Measurements from ENCODE around the gene SMC1B. TPM values are rescaled to one million over a fixed set of nuclear protein-coding genes. Genes with fewer than 3 reads are reported as not detected.
A peak's percentile ranks its signal among the peaks of the same experiment; 100 is the strongest.

Gene SMC1B
- total RNA-seq, 2 donors from 2014 or later: not detected

DNA sequence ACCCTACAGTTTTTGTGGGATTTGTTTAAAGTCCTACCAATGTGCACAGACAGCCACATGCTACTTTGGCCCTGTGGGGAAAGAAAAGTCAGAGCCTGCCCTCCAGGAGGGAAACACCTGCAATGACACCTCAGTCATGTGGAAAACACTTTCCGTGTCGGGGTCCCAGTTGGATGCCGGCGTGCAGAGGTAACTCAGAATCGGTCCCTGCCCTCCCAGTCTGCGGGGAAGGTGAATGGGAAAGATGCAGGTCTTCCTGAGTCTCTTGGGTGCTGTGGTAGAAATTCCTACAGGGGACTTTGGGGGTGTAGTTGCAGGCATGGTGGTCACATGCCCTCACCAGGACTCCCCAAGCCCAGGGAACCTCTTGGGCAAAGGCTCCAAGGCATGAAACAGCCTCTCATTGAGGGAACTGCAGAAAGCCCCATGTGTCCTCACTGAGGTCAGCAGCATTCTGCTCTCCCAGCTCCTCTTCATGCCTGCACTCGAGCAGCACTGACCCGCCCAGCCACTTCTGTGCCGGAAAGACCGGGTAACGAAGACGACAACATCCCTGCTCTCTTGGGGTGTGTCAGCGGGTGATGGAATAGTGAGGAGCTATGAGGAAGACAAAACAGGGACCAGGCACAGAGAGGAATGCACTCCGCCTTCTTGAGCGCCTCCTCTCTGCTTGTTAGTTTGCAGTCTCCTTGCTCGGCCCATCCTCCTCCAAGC, 4.8 kb upstream of the SMC1B start:
- no peaks in the 10 kb centered on the region for H3K9me3 ChIP-seq
- TF ChIP-seq, protein P1, sequence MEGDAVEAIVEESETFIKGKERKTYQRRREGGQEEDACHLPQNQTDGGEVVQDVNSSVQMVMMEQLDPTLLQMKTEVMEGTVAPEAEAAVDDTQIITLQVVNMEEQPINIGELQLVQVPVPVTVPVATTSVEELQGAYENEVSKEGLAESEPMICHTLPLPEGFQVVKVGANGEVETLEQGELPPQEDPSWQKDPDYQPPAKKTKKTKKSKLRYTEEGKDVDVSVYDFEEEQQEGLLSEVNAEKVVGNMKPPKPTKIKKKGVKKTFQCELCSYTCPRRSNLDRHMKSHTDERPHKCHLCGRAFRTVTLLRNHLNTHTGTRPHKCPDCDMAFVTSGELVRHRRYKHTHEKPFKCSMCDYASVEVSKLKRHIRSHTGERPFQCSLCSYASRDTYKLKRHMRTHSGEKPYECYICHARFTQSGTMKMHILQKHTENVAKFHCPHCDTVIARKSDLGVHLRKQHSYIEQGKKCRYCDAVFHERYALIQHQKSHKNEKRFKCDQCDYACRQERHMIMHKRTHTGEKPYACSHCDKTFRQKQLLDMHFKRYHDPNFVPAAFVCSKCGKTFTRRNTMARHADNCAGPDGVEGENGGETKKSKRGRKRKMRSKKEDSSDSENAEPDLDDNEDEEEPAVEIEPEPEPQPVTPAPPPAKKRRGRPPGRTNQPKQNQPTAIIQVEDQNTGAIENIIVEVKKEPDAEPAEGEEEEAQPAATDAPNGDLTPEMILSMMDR (IDR thresholded peaks at IDR 0.05): no peak
- DNase-seq (ENCODE audit: low spot score) (no peak), ATAC-seq (ENCODE audit: insufficient number of reproducible peaks, low FRiP score, low read depth) (no peak)
- no peak overlapping the region for H3K4me3 ChIP-seq
- no peaks in the 10 kb centered on the region for H3K36me3 ChIP-seq
- H3K4me1 ChIP-seq (ENCODE audit: control insufficient read depth in 1 of 2, low read depth in 2 of 2): peaks cover 0 to 6% of the 10 kb centered on the region in 2 donors
- H3K27me3 ChIP-seq (replicated peaks; ENCODE audit: insufficient read depth): no peaks in the 10 kb centered on the region
- no peak overlapping the region for H3K27ac ChIP-seq

GRCh38 chr22:45413013-45413367, 409 bp downstream of the SMC1B start:
- TF ChIP-seq, protein P1 (IDR thresholded peaks at IDR 0.05): no peak
- H3K36me3 ChIP-seq: no peaks in the 10 kb centered on the region
- ATAC-seq (ENCODE audit: insufficient number of reproducible peaks, low FRiP score, low read depth) (no peak), DNase-seq (ENCODE audit: low spot score) (no peak)
- H3K27me3 ChIP-seq (replicated peaks; ENCODE audit: insufficient read depth): no peaks in the 10 kb centered on the region
- peak overlapping the region; percentile 65 for H3K4me3 ChIP-seq
- H3K9me3 ChIP-seq: no peaks in the 10 kb centered on the region
- H3K27ac ChIP-seq: no peak overlapping the region
- H3K4me1 ChIP-seq (ENCODE audit: control insufficient read depth in 1 of 2, low read depth in 2 of 2): peaks cover 3 to 10% of the 10 kb centered on the region in 2 donors

- ATAC-seq (ENCODE audit: insufficient number of reproducible peaks, low FRiP score, low read depth): no peak
- no peaks in the 10 kb centered on the region for H3K9me3 ChIP-seq
- no peak overlapping the region for H3K27ac ChIP-seq
- peaks cover 0 to under 1% of the 10 kb centered on the region in 2 donors for H3K4me1 ChIP-seq (ENCODE audit: control insufficient read depth in 1 of 2, low read depth in 2 of 2)
- H3K4me3 ChIP-seq: no peak overlapping the region
- DNase-seq (ENCODE audit: low spot score): no peak
- H3K36me3 ChIP-seq: no peaks in the 10 kb centered on the region
- H3K27me3 ChIP-seq (replicated peaks; ENCODE audit: insufficient read depth): no peaks in the 10 kb centered on the region
- TF ChIP-seq, protein P1 (IDR thresholded peaks at IDR 0.05): no peak
These were observed 5.6 kb downstream of the SMC1B start for GRCh38 chr22:45407793-45408192.

DNA sequence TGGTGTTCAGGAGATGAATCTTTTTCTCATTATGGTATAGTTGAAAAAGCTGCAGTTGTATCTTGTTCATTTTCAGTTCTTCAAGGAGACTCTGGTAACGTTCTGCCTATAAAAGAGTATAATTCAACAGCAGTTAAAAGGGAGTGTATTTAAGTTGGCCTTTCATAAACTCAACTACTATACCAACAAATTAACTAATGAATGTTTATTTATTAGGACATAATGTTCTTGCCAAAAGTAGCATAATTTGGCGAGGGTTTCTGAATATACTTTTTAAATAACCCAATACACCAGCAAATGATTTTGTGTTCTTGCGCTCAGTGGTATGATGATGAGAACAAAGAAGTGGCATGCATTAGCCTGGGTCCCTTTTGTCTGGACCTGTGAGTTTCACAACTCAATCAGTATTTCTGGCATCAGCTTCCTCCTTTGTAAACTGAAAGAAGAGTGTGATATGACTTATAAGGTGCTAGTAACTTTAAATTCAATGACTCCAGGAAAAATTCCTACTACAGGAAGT, 10.9 kb downstream of the SMC1B start:
- Histone ChIP-seq H3K4me3 (no peak overlapping the region), H3K27ac (no peak overlapping the region), H3K9me3 (no peaks in the 10 kb centered on the region), H3K27me3 (replicated peaks; ENCODE audit: insufficient read depth) (no peaks in the 10 kb centered on the region), H3K36me3 (no peaks in the 10 kb centered on the region), H3K4me1 (ENCODE audit: control insufficient read depth in 1 of 2, low read depth in 2 of 2) (no peaks in the 10 kb centered on the region)
- DNase-seq (ENCODE audit: low spot score) (no peak), ATAC-seq (ENCODE audit: insufficient number of reproducible peaks, low FRiP score, low read depth) (no peak)
- TF ChIP-seq, protein P1 (IDR thresholded peaks at IDR 0.05): no peak

GRCh38 chr22:45399712-45400445, 13.5 kb downstream of the SMC1B start:
- no peak overlapping the region for H3K27ac ChIP-seq
- H3K4me3 ChIP-seq: no peak overlapping the region
- H3K4me1 ChIP-seq (ENCODE audit: control insufficient read depth in 1 of 2, low read depth in 2 of 2): no peaks in the 10 kb centered on the region
- ATAC-seq (ENCODE audit: insufficient number of reproducible peaks, low FRiP score, low read depth) (no peak), DNase-seq (ENCODE audit: low spot score) (no peak)
- no peaks in the 10 kb centered on the region for H3K36me3 ChIP-seq
- H3K9me3 ChIP-seq: no peaks in the 10 kb centered on the region
- TF ChIP-seq, protein P1 (IDR thresholded peaks at IDR 0.05): no peak
- H3K27me3 ChIP-seq (replicated peaks; ENCODE audit: insufficient read depth): no peaks in the 10 kb centered on the region

Measured in thoracic aorta (tissue), 2 donors.